ENCODE results near the gene C1orf122. TPM values are rescaled to one million over a fixed set of nuclear protein-coding genes. Genes with fewer than 3 reads are reported as not detected.

C1orf122 gene
- total and polyA plus RNA-seq, 10 of the 15 experiments (the other 5 are each of a cell fraction or from before 2014, with no cell fraction given), result 1.6 to 35.8 (median 14.8) TPM

DNA sequence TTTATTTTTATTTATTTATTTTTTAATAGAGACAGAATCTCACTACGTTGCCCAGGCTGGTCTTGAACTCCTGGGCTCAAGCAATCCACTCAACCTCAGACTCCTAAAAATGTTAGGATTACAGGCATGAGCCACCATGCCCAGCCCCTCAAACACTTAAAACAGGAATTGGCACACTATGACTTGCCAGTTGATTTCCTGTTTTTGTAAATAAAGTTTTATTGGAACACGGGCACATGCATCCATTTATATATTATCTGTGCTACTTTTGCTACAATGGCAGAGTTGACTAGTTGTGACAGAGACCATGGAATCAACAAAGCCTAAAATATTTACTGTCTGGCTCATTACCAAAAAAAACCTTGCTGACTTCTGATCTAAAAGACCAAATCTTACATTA is 16.4 kb downstream of the C1orf122 start (continued):
- TF ChIP-seq EGR1 (IDR thresholded peaks at IDR 0.05; ENCODE audit: borderline replicate concordance in 1 of 2, low read depth in 2 of 2, low read length in 2 of 2) (no peak), ZNF24 (IDR thresholded peaks at IDR 0.05) (no peak)

DNA sequence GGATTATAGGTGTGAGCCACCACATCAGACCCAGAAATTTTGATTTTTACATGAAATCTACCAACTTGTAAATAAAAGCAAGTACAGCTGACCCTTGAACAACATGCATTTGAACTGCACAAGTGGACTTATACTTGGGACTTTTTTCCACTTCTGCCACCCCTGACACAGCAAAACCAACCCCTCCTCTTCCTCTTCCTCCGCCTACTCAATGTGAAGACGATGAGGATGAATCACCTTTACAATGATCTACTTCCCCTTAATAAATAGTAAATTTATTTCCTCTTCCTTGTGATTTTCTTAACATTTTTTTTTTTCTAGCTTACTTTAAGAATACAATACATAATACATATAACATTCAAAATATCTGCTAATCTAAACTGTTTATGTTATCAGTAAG is 17.9 kb downstream of the C1orf122 start:
- Histone ChIP-seq H3K9ac (ENCODE audit: control insufficient read depth, insufficient read depth, low read length) (no peak overlapping the region), H3K79me2 (ENCODE audit: control insufficient read depth, insufficient read depth, low read length) (no peaks in the 10 kb centered on the region), H3K27ac (ENCODE audit: control insufficient read depth, insufficient read depth) (no peak overlapping the region), H3K4me2 (ENCODE audit: control insufficient read depth, insufficient read depth) (no peak overlapping the region), H3K9me3 (replicated peaks; ENCODE audit: control insufficient read depth, insufficient read depth, low read length) (no peaks in the 10 kb centered on the region), H3K27me3 (replicated peaks in 1 of 2; ENCODE audit: control insufficient read depth in 2 of 2, insufficient read depth in 2 of 2, low read length in 1 of 2) (no peaks in the 10 kb centered on the region), H4K20me1 (ENCODE audit: control insufficient read depth, insufficient read depth) (no peaks in the 10 kb centered on the region), H2AFZ (ENCODE audit: control insufficient read depth, low read depth, low read length) (no peak overlapping the region), H3K4me3 (no peak overlapping the region), H3K36me3 (ENCODE audit: control insufficient read depth in 2 of 2, insufficient read depth in 2 of 2, low read length in 1 of 2) (peaks cover 9 to 22% of the 10 kb centered on the region in 2 experiments), H3K4me1 (ENCODE audit: control insufficient read depth, insufficient read depth, low read length) (no peaks in the 10 kb centered on the region)
- ATAC-seq (no peak), FAIRE-seq (no peak), DNase-seq (ENCODE audit: low read depth, low spot score) (no peak)
- intact Hi-C loops (cut with micrococcal nuclease; ENCODE audit: unreplicated experiment) (no loop called here), in situ Hi-C loops (cut with MboI) (no loop called here)
- 84% methylated on average over 2 of the region's 2 CpGs for WGBS (ENCODE audit: insufficient coverage, insufficient replicate concordance, low lambda C conversion rate, missing lambda C conversion rate)
- POLR2A ChIA-PET, result interaction anchor here (1.4 kb wide), 1 partner anchor 25 kb away, joined by 3 read pairs; no protein-coding TSS in a partner anchor
- RAD21 ChIA-PET (ENCODE audit: unreplicated experiment), result no interaction called here
- SMC1A ChIA-PET (ENCODE audit: uncharacterized antibody, unreplicated experiment), result no interaction called here
- CTCF ChIA-PET, result interaction anchor here (0.6 to 1.8 kb wide), 2 partner anchors 20 to 307 kb away, joined by 3 to 4 read pairs; no protein-coding TSS in a partner anchor
- BruUV-seq (replicated peaks), result no TSS peak
- TF ChIP-seq TCF7 (IDR thresholded peaks at IDR 0.05; ENCODE audit: borderline replicate concordance), result no peak
- TF ChIP-seq HDAC2 (IDR thresholded peaks at IDR 0.05), result no peak
- TF ChIP-seq, protein P1, sequence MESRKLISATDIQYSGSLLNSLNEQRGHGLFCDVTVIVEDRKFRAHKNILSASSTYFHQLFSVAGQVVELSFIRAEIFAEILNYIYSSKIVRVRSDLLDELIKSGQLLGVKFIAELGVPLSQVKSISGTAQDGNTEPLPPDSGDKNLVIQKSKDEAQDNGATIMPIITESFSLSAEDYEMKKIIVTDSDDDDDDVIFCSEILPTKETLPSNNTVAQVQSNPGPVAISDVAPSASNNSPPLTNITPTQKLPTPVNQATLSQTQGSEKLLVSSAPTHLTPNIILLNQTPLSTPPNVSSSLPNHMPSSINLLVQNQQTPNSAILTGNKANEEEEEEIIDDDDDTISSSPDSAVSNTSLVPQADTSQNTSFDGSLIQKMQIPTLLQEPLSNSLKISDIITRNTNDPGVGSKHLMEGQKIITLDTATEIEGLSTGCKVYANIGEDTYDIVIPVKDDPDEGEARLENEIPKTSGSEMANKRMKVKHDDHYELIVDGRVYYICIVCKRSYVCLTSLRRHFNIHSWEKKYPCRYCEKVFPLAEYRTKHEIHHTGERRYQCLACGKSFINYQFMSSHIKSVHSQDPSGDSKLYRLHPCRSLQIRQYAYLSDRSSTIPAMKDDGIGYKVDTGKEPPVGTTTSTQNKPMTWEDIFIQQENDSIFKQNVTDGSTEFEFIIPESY (IDR thresholded peaks at IDR 0.05), result no peak
- TF ChIP-seq KDM1A (IDR thresholded peaks at IDR 0.05; ENCODE audit: borderline replicate concordance), result no peak
- no peak for TF ChIP-seq ETV6 (conservative IDR thresholded peaks at IDR 0.05 in 1 of 2, IDR thresholded peaks at IDR 0.05 in 1 of 2; ENCODE audit: borderline replicate concordance in 1 of 2, low read depth in 1 of 2)
- TF ChIP-seq, protein P2, sequence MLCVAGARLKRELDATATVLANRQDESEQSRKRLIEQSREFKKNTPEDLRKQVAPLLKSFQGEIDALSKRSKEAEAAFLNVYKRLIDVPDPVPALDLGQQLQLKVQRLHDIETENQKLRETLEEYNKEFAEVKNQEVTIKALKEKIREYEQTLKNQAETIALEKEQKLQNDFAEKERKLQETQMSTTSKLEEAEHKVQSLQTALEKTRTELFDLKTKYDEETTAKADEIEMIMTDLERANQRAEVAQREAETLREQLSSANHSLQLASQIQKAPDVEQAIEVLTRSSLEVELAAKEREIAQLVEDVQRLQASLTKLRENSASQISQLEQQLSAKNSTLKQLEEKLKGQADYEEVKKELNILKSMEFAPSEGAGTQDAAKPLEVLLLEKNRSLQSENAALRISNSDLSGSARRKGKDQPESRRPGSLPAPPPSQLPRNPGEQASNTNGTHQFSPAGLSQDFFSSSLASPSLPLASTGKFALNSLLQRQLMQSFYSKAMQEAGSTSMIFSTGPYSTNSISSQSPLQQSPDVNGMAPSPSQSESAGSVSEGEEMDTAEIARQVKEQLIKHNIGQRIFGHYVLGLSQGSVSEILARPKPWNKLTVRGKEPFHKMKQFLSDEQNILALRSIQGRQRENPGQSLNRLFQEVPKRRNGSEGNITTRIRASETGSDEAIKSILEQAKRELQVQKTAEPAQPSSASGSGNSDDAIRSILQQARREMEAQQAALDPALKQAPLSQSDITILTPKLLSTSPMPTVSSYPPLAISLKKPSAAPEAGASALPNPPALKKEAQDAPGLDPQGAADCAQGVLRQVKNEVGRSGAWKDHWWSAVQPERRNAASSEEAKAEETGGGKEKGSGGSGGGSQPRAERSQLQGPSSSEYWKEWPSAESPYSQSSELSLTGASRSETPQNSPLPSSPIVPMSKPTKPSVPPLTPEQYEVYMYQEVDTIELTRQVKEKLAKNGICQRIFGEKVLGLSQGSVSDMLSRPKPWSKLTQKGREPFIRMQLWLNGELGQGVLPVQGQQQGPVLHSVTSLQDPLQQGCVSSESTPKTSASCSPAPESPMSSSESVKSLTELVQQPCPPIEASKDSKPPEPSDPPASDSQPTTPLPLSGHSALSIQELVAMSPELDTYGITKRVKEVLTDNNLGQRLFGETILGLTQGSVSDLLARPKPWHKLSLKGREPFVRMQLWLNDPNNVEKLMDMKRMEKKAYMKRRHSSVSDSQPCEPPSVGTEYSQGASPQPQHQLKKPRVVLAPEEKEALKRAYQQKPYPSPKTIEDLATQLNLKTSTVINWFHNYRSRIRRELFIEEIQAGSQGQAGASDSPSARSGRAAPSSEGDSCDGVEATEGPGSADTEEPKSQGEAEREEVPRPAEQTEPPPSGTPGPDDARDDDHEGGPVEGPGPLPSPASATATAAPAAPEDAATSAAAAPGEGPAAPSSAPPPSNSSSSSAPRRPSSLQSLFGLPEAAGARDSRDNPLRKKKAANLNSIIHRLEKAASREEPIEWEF (IDR thresholded peaks at IDR 0.05; ENCODE audit: insufficient replicate concordance, low read depth, low read length), result no peak
- TF ChIP-seq CBX3 (IDR thresholded peaks at IDR 0.05; ENCODE audit: borderline replicate concordance, low read depth), result no peak
- TF ChIP-seq SMAD1 (IDR thresholded peaks at IDR 0.05; ENCODE audit: low read depth, partially characterized antibody), result no peak
- no peak for TF ChIP-seq CEBPB (IDR thresholded peaks at IDR 0.05; ENCODE audit: borderline replicate concordance in 1 of 2, low read depth in 2 of 2, low read length in 2 of 2)
- TF ChIP-seq POLR2AphosphoS5 (IDR thresholded peaks at IDR 0.05; ENCODE audit: low read length), result no peak
- TF ChIP-seq YBX1 (IDR thresholded peaks at IDR 0.05), result no peak
- TF ChIP-seq EP300 (IDR thresholded peaks at IDR 0.05; ENCODE audit: borderline replicate concordance in 1 of 2, control insufficient read depth in 1 of 2, low read depth in 2 of 2, low read length in 2 of 2), result no peak
- TF ChIP-seq BCL11A (IDR thresholded peaks at IDR 0.05; ENCODE audit: low read depth, low read length), result no peak
- no peak for TF ChIP-seq FOS (IDR thresholded peaks at IDR 0.05; ENCODE audit: borderline replicate concordance, extremely low read depth, insufficient read length)
- TF ChIP-seq POLR2AphosphoS2 (IDR thresholded peaks at IDR 0.05; ENCODE audit: low read depth, low read length), result no peak
